ENCODE results near the gene FSTL3.
"Not testable (repeated sequence)": the region's sequence is repeated elsewhere in the genome, so short reads cannot be mapped to it uniquely, and the experiment has no call there.

FSTL3 gene

DNA sequence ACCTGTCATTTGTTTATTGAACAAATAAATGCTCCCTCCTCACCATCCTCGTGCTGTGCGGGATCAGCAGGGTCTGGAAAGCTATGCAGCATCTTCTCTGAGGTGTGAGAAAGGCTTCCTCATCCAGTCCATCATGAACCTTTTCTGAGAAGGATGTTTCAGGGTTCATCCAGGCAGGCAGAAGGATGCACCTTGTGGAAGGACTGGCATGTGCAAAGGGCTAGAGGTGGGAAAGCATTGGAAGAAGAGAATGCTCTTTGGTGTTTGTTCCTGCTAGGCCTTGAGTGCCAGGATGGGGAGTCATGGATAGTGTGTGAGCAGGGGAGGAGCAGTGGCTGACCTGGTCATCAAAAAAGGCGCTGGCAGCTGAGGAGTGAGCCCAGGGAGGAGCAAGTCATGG, 39.2 kb downstream of the FSTL3 start:
- no peak for DNase-seq

DNA sequence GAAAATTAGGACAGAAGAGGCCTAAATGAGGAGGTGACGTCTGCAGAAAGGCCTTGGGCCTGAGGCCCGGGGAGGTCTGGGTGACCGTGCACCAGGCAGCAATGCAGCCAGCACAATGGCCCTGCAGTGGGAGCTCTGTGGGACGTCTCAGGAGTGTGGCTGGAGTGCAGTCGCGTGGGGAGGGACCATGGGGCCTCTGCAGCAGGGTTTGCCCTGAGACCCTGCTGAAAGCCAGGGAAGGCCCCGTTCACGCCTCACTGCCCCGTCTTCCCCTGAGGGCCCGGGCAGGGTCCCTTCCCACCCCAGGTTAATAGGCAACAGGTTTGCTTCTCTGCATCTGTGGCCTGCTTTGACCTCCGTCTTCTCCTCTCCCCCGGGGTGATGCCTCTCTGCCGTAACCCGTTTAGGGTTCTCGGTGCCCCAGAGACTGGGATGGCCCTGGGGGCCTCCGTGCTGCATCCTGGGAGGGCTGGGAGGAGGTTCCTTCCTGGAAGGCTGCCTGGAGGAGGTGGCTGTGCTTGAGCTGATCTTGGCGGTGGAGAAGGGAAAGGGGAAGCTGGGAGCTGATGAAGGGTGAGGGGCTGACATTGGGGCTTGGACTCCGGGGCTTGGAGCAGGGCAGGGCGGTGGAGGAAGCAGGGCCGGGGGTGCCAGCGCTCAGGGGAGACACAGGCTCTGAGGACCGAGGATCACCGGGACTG, 42.2 kb downstream of the FSTL3 start:
- no peak for DNase-seq

DNA sequence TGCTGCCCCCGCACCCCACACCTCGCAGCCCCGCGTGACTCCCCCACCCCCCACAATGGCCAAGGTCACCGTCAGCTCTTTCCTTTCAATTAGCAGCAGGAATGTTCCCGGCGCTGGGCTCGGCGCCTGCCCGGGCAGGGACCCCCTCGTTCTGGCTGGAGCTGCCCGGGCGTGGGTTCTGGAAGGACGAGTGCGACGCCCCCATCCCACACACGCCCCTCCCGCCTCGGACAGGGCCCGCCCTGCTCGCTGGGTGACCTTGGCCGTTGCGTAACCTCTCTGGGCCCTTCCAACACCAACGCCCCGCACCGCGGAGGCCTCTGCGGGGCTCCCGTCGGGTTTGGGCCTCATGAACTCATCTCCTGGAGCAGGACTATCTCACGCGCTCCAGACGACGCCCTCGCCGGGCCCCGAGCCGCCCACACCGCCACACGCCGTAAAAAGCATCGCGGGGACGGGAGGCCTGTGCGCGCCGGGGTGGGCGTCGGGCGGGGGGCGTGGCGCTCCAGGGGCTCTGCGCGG, 42.9 kb downstream of the FSTL3 start:
- no peak for DNase-seq

DNA sequence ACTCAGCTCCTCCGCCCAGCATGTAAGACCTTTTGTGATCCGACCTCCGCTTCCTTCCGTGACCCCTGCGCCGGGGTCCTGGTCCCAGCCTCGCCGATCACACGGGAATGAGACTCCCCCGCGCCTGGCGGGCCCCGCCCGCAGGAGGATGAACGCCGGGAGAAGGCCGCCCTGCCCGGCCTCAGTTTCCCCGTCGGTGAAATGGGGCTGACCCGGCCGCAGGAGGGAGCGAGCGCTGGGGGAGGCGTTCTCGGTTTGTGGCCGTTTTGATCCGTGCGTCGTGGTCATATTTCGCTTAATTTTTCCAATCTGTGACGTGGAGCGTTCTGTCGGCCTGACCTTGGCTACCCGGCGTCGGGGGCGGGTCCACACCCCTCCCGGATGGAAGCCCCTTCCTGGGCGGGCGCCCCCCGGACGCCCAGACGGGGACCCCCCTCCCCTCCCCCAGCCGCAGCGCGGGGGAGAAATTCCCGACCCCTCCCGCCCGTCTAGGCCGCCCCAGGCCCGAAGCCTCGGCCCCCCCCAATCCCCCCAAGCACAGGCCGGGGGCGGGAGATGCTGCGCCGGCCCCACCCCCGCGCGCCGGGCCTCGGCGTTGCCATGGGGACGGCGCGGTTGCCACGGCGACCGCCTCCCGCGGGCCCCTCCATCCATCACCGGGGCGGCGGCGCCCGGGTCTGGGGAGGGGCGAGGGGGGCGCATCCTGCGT, 43.6 kb downstream of the FSTL3 start:
- no peak for DNase-seq

DNA sequence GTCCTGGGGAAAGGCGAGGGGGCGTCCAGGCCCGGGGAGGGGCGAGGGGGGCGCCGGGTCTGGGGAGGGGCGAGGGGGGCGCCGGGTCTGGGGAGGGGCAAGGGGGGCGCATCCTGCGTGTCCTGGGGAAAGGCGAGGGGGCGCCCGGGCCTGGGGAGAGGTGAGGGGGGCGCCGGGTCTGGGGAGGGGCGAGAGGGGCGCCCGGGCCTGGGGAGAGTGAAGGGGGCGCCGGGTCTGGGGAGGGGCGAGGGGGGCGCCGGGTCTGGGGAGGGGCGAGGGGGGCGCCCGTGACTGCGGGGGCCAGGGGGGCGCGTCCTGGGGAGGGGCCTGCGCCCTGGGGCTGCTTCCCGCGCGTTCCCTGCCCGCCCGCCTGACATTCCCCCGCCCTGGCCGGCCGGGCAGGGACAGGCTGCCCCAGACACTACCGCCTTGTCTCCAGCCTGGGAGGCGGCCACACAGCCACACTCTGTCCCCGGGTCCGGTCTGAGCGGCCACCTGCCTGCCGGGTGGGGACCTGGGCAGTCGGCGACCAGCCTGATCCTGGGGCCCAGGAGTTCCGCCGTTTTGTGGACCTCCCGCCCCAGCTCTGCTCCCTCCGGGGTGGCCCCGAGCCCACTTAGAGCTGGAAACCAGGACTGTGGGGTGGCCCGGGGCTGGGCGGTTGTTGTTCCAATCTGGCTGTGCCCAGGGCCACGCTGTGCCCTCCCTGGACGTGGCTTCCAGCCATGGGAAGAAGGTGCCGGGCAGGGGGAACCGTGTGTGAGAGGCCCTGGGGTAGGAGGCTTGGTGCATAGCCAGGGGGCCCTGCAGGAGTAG, 44.4 kb downstream of the FSTL3 start:
- DNase-seq, result no peak

DNA sequence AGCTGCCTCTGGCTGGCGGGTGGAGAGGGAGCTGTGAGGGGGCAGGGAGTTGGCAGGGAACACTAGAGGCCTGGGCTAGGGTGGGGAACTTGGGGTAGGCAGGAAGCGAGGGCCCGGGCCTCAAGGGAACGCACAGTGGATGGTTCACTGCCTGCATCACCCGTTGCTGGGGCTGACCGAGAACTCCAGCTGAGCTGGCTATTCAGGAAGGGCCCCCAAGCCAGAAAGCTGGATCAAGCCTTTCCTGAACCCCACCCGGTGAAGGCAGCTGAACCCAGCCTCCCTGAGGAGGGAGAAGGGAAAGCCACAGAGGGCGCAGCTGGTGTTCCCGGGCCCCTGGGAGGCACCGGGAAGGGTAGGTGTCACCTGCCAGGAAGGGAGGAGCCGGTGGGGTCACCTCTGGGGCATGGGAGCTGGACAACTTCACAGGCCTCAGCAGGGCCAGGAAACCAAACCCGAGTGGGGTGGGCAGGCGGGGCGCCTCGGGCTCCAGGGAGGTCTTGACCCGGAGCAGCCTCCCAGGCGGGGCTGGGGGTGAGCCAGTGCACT, 46.4 kb downstream of the FSTL3 start:
- no peak for DNase-seq

DNA sequence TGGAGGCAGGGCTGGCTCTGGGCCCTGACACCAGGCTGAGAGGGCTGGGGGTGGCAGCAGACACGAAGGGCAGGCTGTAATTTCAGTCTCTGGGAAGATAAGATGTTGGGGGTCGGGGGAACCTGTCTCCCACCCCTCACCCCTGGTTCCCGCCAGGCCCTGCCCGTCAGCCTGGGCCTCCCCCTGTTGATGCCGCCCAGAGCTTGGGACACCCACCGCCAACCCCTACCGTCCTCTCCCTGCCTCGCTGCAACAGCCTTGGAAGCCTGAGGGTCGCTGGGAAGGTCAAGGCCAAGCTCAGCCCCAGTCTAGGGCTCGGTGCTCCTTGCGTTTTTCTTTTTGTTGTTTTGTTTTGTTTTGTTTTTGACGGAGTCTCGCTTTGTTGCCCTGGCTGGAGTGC, 47.1 kb downstream of the FSTL3 start:
- no peak for DNase-seq

DNA sequence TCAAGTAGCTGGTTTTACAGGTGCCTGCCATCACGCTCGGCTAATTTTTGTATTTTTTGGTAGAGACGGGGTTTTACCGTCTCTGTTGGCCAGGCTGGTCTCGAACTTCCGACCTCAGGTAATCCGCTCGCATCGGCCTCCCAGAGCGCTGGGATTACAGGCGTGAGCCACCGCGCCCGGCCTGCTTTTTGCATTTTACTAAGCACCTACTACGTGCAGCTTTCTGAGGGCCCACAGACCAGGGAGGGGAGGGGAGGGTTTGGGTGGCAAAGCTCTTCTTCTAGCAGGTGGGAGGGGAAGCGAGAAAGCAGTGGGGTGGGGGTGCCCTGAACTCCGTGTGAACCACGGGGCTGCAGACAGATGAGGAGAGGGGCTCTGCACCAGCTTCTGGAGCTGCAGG, 47.5 kb downstream of the FSTL3 start:
- DNase-seq, result no peak

DNA sequence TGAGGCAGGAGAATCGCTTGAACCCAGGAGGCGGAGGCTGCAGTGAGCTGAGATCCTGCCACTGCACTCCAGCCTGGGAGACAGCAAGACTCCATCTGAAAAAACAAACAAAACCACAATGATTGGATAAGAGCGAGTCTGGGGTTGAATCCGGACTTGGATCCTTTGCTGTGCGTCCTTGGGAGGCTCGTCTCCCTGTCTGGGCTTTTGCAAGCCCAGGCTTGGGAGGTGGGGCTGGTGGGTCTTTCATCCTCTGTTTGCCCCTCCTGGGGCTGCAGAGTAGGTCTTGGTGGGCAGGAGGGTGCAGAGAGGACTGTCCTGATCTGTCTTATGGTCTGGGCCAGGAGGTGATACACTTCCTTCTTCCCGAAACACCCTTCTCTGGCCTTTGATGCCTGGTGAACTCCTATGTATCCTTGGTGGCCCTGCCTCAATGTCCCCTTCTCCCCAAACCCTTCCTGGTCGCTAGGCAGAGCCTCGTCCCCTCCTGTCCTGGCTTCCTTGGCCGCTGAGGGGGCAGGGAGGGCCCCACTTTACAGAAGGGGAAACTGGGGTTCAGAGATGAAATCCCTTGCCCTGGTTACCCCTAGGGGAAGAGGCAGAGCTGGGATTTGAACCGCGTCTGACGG, 49.4 kb downstream of the FSTL3 start:
- DNase-seq, result no peak

DNA sequence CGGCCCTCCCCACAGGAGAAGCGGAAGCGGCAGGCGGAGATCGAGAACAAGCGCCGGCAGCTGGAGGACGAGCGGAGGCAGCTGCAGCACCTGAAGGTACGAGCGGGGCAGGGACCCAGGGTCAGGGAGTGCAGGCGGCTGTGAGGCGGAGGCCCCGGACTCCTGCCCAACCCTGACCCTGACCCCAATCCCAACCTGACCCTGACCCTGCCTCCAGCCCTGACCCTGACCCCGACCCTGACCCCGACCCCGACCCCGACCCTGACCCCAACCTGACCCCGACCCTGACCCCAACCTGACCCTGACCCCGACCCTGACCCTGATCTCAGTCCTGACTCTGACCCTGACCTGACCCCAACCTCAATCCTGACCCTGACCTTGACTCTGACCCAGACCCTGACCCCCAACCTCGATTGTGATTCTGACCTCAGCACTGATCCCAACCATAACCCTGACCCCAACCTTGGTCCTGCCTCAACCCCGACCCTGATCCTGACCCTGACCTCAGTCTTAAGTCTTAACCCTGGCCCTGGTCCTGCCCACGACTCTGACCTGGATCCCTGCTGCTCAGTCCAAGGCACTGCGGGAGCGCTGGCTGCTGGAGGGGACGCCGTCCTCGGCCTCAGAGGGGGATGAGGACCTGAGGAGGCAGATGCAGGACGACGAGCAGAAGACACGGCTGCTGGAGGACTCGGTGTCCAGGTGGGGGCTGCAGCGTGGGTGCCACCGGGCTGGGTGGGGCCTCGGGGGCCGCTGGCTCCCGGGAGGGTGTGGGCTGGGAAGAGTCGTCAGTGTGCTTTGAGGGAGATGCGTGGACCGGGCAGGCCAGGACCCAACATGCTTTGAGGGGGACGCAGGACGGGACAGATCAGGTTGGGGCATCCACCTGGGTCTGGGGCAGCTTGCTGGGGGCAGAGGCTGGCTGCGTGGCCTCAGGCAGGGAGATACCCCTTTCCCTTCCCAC, 51.1 kb downstream of the FSTL3 start:
- no peak for DNase-seq

DNA sequence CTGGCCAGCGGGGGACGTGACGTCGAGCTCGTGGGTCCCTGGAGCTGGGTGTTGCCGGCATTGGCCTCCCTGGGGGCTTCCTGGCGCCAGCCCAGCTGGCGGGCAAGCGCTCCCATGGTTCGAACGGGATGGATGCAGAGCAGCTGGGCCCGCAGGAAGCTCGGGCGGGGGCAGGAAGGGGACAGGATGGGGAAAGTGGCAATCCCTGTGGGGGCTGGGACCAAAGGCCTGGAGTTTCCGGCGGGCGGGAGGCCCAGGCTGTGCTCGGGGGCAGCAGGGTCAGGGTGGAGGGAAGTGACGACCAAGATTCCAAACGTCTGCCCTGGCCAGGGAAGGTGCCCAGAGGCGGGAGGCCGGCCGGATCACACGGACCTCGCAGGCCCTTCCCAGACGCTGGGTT, 51.8 kb downstream of the FSTL3 start:
- no peak for DNase-seq

DNA sequence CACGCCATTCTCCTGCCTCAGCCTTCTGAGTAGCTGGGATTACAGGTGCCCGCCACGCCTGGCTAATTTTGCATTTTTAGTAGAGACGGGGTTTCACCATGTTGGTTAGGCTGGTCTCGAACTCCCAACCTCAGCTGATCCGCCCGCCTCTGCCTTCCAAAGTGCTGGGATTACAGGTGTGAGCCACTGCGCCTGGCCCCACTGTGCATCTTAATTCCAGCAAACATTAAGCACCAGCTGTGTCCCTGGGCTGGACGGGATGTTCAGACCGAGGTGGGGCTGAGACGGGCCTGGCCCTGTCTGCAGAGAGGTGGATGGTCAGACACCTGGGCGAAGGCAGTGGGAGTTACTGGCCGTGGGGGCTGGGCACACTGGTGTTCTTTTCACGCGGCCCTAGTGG, 53.4 kb downstream of the FSTL3 start:
- DNase-seq, result not testable (repeated sequence)

DNA sequence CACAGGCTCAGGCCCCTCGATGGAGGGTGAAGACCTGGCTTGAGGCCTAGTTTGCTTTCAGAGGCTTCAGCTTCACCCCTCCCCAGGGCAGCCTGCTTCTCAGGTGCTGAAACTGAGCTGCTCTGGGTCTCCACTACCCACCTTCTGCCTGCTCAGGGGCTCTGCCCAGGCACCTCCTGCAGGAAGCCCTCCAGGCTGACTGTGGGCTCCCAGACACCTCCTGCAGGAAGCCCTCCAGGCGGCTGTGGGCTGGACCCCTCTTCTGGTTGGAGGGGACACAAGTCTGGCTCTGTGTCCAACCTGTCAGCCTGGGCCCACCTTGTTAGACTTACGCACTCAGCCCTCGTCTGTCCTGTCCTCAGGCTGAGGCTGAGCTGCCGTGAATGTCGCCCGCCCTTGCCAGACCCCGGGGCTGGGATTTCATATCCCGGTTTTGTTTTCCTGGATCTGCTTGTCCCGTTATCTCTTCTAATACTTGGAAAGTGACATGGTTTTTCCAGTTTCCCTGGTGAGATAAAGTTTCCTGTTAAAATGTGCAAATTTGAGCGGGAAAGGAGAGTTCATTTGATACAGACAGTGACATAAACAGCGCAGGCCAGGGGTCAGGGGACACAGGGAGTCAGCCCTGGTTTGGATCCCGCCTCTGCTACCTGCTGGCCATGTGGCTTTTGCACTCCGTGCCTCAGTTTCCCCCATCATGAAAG, 53.9 kb downstream of the FSTL3 start:
- DNase-seq, result no peak

DNA sequence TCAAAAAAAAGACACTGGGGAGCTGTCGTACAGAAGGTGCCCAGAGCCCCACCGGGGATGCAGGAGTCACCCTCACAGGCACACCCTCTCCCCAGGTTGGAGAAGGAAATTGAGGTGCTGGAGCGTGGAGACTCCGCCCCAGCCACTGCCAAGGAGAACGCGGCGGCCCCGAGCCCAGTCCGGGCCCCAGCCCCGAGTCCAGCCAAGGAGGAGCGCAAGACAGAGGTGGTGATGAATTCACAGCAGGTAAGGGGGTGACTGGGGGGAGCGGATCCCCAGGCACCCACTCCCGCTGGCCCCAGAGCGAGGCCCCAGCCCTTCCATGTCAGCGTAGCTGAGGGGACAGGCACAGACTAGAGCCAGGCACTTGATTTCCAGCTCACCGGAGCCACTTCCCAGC, 54.8 kb downstream of the FSTL3 start:
- no peak for DNase-seq

DNA sequence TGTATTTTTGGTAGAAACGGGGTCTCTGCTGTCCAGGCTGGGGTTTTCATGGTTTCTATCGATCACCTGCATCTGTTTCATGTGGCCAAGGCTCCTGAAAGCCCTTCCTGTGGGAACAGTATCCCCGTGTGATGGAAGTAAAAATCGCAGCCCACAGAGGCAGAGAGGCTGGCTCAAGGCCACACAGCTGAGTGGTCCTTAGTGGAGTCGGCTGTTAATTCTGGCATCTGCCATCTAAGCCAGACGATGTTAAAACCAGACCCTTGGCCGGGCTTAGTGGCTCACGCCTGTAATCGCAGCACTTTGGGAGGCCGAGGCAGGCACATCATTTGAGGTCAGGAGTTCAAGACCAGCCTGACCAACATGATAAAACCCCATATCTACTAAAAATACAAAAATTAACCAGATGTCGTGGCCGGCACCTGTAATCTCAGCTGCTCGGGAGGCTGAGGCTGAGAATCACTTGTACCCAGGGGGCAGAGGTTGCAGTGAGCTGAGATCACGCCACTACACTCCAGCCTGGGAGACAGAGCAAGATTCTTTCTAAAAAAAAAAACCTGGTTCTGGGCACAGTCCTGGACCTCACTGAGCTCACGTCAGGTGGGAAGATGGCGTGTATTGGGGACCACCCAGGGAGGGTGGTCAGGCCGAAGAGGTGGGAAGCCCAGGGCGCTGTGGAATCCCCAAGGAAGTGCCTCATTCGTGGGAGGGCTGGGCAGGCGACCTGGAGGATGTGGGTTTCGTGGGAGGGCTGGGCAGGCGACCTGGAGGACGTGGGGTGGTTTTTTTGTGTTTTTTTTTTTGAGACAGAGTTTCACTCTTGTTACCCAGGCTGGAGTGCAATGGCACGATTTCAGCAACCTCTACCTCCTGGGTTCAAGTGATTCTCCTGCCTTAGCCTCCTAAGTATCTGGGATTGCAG, 56.2 kb downstream of the FSTL3 start:
- no peak for DNase-seq
